HG02852 (cell line): ENCODE data around the gene DCDC1.
"Not testable (repeated sequence)": the region's sequence is repeated elsewhere in the genome, so short reads cannot be mapped to it uniquely, and the experiment has no call there.

Source experiments
- ATAC-seq: cut with Tn5 transposase; IDR thresholded peaks from one replicate; pipeline ENCODE4 v1.9.1; 2021; ENCODE audit warnings: mild to moderate bottlenecking, moderate library complexity; ENCODE audit not compliant: unreplicated experiment

Gene DCDC1

DNA sequence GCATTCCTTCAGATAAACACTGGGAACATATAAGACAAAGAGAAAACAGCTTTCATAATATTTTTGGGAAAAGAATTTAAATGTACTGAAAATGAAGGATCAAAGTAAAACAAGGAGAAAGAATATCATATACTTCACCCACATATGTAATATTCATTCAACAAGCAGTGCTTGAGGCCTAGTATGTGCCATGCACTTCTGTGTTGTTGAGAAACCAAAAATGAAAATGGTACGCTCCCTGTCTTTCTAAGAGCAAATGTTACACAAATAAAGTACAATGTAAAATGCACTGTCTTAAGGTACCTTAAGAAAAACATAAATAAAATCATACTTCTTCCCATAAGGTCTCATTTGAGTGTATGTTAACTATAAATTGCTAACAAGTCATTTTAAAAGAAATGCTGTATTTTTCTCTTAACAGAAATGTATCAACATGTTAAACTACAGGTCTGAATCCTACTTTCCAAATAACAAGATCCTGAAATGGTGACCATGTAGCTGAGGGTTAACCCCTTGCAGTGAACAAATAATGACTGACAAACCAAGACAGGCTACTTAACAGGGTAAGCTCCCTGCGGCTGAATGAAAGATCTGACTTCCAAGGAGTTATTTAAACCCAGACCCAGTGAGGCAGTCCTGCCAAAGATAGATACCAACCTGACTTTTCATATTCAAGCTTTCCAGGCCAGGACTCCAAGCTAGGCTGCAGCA is 377.6 kb downstream of the DCDC1 start:
- no peak for ATAC-seq

DNA sequence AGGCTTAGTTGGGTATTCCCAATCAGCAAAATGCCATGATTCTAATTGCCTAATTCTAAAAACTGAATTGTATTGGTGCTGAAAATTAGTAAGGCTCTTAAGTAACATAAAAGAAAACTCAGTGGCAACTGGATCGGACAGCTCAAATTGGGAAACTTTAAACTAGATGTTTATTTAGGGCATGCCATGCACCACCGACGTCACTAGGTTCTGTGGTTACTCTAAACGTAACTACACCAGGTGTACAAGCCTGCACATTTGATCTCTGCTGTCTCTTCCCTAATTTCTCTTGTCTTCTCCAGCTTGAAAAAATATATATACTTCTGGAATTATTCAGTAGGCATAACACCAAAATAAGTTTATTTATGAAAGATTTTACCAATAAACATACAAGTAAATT is 378.2 kb downstream of the DCDC1 start:
- ATAC-seq: no peak

DNA sequence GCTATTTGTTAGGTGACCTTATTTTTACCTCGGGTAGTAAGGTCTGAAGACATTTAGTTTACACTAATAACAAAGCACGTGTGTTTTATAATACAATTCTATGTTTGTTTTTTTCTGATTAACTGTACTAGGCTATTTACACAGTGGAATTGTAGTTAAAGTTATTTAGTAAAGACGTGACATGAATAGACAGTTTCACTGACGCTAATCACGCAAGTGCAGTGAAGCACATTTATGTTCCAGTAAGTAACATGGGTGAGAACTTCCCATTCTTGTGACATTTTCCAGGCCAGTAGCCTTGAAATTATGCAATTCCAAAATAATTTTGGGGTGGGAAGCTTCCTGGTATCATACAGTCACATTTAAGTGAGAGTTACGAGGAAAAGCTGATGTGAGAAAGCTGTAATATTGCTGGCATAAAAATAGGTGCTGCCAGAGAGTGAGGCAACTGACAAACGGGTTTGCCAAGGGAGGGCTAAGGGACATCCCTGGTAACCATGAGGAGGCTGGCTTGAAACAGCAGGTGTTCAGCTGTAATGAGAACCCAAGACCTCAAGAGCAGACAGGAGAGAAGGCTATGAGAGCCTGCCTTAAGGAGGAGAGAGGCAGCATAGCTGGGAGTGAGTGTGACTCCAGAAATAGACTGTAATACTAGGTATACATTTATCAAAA is 378.8 kb downstream of the DCDC1 start:
- no peak for ATAC-seq

DNA sequence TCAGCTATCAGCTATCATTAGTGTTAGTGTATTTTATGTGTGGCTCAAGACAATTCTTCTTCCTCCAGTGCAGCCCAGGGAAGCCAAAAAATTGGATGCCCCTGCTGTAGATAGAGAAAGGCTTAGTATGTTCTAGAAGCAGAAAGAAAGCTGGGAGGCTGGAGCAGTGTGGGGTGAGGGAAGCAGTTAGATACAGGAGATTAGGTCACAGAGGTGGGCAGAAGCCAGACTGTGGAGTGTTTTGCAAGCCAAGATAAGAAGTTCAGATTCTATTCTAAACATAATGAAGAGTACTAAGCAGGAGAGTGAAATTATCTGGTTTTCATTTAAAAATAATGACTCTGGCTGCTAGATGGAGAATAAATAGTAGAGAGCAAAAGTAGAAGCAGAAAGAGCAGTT is 381.7 kb downstream of the DCDC1 start:
- no peak for ATAC-seq

DNA sequence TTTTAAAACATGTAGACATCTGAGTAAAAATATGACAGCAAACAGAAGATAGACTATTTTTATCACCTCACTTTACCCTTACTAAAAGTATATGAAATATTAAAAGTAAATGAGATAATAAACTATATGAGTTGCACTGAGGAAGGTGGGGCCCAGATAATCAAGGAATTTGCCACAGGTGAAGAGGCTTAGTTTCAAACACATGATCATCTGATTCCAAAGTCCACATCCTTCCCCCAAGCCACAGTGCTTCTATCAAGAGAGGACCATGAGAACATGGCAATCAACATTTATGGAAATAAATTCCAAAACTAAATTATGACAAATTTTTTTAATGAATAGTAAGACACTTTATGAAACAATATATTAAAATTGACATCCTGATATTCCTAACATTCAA is 384.0 kb downstream of the DCDC1 start:
- no peak for ATAC-seq

DNA sequence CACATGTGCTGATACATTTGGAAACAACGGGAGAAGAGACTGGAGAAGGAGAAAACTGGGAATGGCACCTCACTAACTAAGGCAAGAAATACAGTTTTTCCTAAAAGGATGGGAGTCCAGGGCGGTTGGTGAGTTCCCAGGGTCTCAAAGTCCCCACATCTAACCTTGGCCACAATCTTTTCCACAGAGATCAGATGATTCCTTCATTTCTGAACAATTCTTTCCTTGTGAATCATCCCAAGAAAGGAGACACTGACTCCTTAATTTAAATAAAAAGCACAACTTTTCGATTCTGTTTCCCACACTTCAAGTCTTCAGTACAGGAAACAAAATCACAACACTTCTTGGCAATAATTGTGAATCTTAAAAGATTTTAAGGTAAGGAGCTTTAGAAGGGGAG is 384.7 kb downstream of the DCDC1 start:
- no peak for ATAC-seq

DNA sequence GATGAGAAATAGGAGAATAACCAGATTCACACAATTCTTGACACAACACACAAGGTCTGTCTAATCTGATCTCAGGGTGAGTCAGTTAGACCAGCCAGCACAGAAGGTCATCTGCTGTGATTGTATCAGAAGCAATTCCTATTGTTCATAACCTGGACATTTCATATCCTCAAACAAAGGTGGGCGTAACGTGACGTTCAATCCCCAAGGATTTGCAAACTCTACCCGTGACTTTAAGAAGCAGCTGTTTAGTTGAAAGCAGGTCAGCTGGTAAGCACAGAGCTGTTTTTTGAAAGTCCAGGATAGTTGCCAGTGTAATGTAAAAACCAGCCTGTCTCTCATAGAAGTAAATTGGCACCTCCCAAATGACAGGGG is 385.1 kb downstream of the DCDC1 start:
- ATAC-seq: no peak

DNA sequence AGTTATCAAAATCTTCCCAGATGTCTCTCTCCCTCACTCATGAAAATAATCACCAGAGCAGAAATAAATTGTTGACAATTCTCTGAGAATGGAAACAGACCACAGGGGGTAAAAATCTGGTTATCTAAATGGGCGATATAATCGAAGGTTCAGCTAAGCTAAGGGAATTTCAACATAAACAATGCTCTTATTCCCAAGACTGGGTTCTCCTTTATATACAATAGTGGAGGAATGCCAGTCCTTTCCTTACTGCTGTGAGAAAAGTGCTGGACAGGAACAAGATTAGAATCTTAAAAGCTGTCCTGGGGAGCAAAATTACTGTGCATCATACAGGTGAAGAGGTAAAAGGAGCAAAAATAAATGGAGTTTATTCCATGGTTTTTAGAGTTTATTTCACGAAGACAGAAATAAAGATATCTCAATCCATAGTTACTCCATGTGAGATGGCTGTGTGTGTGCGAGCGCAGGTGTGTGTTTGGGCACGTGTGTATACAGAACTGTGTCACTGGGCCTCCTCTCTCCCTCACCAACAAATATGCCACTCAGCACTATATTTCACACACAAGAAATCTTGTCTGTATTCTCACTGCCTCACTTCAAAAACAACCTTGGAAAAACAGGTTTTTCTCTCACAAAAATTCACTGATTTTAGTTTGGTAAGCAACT is 385.6 kb downstream of the DCDC1 start:
- no peak for ATAC-seq

DNA sequence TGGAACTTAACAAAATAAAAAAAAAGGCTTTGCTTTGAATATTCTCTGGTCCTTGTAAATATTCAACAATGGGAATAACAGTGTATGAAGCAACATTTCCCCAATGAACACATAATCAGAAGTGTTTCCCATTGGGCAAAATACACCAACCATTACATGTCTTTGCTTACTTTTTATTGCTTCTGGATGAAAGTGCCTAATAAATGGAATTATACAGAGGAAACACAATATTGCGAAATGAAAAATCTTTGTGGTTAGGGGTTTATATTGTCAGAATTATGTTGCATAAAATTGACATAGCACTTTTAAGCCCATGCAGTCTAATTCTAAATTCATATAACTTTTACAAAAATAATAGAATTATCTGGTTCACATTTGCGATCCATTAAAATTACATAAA is 386.4 kb downstream of the DCDC1 start:
- no peak for ATAC-seq

DNA sequence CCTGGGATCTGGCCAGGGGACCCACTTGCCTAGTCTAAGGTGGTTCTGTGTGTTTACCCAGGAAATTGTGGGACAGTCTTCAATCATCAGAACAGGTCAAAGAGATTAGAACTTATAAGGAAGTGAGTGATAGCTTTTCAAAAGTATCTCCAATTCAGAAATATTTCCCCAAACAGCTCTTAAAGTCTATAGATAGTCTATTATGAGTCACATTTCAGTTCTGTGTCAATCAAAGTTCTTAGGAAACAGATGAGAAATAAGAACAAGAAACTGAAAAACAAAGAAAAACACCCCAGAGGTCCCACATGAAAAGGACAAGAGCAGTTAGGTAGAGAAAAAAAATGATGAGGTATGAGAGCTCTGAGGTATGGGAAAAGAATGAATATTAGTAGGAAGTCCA is 402.0 kb downstream of the DCDC1 start:
- no peak for ATAC-seq

DNA sequence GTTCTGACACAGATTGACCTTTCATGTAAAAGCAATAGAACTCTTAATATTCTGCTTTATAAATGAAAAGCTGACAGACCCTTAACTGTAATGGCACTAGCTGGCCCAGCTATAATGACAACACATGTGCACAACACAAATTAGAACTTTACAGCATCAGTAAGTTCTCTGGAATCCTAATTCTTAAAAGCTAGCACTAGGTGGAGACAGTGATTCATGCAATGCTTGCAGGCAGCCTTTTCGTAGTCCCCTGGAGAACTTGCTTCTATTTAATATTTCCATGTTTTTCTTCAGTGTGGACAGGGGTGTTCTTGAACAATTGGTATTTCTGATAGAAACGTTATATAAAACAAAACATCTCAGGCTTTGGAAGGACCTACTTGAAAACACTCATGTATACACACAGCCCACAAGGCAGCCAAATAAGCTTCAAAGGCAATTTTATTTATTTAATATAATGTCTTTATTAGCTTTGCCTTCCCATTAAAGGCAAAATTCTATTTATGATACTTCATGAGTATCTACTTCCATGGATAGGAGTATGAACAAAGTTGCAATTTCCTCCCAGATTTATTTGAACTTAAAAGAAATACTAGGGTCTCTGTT is 409.0 kb downstream of the DCDC1 start:
- no peak for ATAC-seq

DNA sequence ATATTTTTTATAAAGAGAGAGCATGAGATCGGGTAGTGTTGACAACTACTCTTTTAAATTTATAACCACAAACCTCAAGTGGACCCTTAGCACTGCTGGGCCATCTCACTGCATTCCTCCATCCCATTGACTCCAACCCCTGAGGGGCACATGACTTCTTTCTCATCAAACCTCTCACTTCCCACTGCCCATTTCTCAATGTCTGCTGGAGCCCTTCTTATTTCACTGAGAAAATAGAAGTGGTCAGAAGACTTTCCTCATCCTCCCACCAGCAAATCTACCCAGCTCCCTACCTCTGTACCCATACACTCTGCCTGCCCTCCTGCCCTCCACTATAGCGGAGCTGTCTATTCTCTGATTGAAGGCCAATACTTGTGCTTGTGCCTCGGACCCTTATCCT is 412.8 kb downstream of the DCDC1 start:
- ATAC-seq: no peak

DNA sequence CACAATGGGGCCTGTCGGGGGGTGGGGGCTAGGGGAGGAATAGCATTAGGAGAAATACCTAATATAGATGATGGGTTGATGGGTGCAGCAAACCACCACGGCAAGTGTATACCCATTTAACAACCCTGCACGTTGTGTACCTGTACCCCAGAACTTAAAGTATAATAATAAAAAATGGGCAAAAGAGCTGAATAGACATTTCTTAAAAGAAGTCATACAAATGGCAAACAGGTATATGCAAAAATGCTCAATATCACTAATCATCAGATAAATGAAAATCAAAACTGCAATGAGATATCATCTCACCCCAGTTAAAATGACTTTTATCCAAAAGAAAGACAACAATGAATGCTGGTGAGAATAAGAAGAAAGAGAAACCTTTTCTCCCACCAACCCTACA is 419.7 kb downstream of the DCDC1 start:
- ATAC-seq: no peak

DNA sequence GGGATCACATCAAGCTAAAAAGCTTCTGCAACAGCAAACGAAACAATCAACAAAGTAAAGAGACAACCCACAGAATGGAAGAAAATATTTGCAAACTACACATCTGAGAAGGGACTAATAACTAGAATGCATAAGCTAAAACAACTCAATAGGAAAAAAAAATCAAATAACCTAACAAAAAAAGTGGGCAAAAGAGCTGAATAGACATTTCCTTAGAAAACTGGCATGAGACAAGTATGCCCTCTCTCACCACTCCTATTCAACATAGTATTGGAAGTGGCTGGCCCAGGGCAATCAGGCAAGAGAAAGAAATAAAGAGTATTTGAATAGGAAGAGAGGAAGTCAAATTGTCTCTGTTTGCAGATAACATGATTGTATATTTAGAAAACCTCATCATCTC is 421.8 kb downstream of the DCDC1 start:
- not testable (repeated sequence) for ATAC-seq

DNA sequence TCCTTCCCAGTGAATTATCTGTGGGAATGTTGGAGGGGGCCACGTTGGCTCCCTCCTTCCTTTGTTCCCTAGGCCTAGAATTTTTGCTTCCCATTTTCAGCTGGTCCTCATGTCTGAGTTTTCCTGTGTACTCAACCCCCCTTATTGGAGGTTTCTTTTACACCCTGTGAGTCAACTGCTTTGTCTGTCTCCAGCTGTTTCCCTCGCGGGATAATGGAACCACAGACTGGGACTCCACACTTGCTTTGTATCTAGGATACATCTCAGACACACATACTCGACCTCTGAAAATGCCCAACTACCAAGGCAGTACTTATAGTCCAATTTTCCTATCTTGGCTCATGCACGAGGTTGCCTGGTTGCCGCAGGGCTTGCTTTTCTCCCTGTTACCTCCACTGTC is 430.7 kb downstream of the DCDC1 start:
- ATAC-seq: no peak

DNA sequence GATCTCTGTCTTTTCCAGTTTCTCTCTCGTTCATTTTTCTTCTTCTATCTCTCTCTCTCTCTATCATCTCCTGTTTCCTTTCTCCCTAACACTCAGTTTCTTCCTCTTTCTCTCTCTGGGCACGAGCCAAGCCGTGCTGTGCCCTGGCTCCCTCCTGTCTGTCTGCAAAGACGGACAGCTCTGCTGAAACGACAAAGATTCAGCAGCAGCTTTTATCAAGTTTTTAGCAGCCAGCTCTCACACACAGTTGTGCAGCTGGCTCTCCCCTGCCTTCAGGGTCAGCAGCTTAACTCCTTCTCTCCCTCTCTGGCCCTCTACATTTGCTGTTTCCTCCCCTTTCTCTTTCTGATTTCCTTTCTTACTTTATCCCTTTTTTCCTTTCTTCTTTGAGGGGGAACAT is 431.4 kb downstream of the DCDC1 start:
- no peak for ATAC-seq

DNA sequence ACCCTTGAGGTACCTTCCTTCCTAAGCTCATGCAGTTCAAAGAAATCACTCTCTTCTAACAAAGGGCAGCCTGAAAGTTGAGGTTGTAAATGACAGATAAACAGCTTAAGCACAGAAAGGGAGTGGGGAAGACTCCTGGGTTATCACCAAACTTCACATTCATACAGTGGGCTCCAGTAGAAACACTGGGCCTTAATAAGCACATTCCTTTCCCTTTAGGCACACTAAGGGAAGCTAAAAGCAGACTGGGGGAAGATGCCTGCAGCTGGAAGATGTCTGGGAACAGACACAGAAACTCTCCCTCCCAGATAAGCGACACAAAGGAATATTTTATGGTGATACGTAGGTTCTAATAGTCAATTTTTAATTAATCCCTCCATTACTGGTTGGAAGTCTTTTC is 433.0 kb downstream of the DCDC1 start:
- no peak for ATAC-seq

DNA sequence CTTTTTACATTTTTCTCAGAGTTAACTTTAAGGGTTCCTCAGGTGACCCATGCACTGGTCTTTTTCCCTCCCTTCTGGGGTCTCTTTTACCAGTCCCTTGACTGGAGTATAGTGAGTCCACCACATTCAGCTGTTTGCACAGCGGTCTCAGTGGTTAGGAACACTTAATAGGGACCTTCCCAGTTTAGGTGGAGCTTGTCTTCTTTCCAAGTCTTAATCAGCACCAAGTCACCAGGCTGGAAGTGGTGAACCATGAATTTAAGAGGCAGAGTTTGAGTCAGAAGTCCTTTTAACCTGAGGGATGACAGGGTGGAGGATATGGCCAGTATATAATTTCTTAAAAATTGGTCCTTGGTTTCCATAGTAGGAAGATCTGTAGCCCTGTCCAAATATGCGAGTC is 433.7 kb downstream of the DCDC1 start:
- no peak for ATAC-seq

DNA sequence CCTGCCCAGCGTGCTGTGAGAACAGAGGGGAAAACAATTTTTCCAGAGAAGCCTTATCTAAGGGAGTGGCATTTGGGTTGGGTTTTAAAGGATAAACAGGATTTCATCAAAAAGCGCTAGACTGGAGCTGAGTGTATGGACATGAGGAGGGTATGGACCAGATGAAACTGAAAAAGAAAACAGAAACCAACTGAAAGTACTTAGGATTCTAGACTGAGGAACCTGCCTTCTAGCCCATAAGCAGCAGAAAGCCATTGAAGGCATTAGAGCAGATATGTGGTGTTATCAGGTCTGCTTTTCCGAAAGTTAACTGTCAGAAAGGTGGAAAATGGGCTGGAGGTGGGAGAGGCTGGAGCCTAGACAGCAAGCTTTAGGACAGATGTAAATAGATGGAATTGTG is 443.4 kb downstream of the DCDC1 start:
- ATAC-seq: no peak

DNA sequence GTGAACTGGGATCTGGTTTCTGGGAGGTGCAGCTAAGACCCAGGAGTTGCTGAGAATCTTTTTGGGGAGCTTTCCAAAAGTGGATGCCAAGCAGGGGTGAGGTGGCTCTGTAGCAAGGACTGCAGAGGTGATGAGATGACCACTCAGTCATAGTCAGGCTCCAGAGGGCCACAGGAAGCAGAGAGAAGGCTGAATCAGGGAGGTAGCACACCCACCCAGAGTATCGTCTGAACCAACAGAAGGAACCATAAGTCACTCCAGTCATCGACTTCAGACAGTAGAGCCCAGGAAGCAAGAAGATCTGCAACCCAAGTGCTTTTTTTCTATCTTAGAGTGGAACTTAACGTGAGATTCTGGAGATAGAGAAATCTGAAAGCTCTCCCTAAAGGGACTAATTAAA is 447.7 kb downstream of the DCDC1 start:
- no peak for ATAC-seq

DNA sequence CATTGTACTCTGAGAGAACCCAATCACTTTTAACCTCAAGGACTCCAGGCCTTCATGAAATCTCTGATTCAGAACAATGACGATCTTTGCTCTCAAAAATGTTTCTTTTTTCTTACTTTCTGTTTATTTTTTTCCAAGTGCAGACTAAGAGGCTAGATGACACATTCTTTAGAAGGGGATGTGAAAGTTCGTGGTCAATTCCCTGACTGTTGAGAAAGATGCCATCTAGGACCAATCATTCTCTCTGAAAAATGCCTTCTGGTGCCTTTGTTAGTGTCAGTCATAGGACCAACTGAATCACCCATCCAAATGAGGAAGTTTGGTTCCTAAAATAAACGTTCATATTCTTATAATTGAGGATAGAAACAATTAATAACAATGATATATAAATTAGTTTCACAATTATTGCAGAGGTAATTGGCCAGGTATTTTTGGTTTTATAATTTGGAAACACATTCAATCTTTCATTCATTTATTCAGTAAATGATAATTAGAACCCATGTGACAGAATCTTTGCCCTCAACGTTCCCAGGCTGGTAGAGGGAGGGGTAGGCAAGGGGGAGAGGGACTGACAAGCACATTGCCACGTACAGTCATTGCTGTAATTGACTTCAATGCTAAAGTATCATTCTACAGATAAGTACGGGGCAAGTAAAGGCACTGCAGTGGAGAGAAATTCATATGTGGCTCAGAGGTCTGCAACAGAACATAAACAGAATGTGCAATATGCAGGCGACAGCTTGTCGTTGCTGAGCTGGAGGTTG is 450.0 kb downstream of the DCDC1 start:
- no peak for ATAC-seq
